ENCODE results near the gene LMTK3.

The LMTK3 gene

GRCh38 chr19:48475369-48476068, 36.1 kb downstream of the LMTK3 start:
- no peak for DNase-seq (ENCODE audit: low read depth in 1 of 2, low spot score in 1 of 2)

GRCh38 chr19:48474084-48474592, 37.5 kb downstream of the LMTK3 start:
- no peak for DNase-seq (ENCODE audit: low read depth in 1 of 2, low spot score in 1 of 2)

GRCh38 chr19:48473161-48473966, 38.3 kb downstream of the LMTK3 start:
- DNase-seq (ENCODE audit: low read depth in 1 of 2, low spot score in 1 of 2): no peak

- no peak for DNase-seq (ENCODE audit: low read depth in 1 of 2, low spot score in 1 of 2)
These were observed 39.8 kb downstream of the LMTK3 start for GRCh38 chr19:48471836-48472235.

- no peak for DNase-seq (ENCODE audit: low read depth in 1 of 2, low spot score in 1 of 2)
These were observed 40.8 kb downstream of the LMTK3 start for GRCh38 chr19:48470856-48471255.

- no peak for DNase-seq (ENCODE audit: low read depth in 1 of 2, low spot score in 1 of 2)
These were observed 41.5 kb downstream of the LMTK3 start for GRCh38 chr19:48469934-48470680.

GRCh38 chr19:48469289-48469881, 42.2 kb downstream of the LMTK3 start, which contains the start of gene CYTH2:
Gene CYTH2, plus strand, starts transcription at chr19:48469369. Its CDS starts 139 bp downstream, at chr19:48469508.
- peak; percentile 49 to 60 for DNase-seq (ENCODE audit: low read depth in 1 of 2, low spot score in 1 of 2)

- peak; percentile 97 to 99 for DNase-seq (ENCODE audit: low read depth in 1 of 2, low spot score in 1 of 2)
These were observed 42.8 kb downstream of the LMTK3 start for GRCh38 chr19:48468772-48469288.

- DNase-seq (ENCODE audit: low read depth in 1 of 2, low spot score in 1 of 2): no peak
These were observed 44.9 kb downstream of the LMTK3 start for GRCh38 chr19:48466561-48467325.

- no peak for DNase-seq (ENCODE audit: low read depth in 1 of 2, low spot score in 1 of 2)
These were observed 46.4 kb downstream of the LMTK3 start for GRCh38 chr19:48465215-48465614.

GRCh38 chr19:48461982-48462655, 49.5 kb downstream of the LMTK3 start:
- DNase-seq (ENCODE audit: low read depth in 1 of 2, low spot score in 1 of 2): no peak

GRCh38 chr19:48461651-48461981, 50.0 kb downstream of the LMTK3 start:
- DNase-seq (ENCODE audit: low read depth in 1 of 2, low spot score in 1 of 2): no peak

- DNase-seq (ENCODE audit: low read depth in 1 of 2, low spot score in 1 of 2): no peak
These were observed 53.6 kb downstream of the LMTK3 start for GRCh38 chr19:48458016-48458415.

GRCh38 chr19:48456864-48457263, 54.8 kb downstream of the LMTK3 start:
- no peak for DNase-seq (ENCODE audit: low read depth in 1 of 2, low spot score in 1 of 2)

- DNase-seq (ENCODE audit: low read depth in 1 of 2, low spot score in 1 of 2): no peak
These were observed 55.6 kb downstream of the LMTK3 start for GRCh38 chr19:48455908-48456562.

GRCh38 chr19:48455171-48455907, 56.3 kb downstream of the LMTK3 start, which contains the start of gene KCNJ14:
Gene KCNJ14, plus strand, starts transcription at chr19:48455574. Its CDS starts 6,151 bp downstream, at chr19:48461725.
- DNase-seq (ENCODE audit: low read depth in 1 of 2, low spot score in 1 of 2): no peak

GRCh38 chr19:48454150-48454730, 57.4 kb downstream of the LMTK3 start:
- DNase-seq (ENCODE audit: low read depth in 1 of 2, low spot score in 1 of 2): no peak
